ENCODE data around the gene SCAI. TPM values are rescaled to one million over a fixed set of nuclear protein-coding genes. Genes with fewer than 3 reads are reported as not detected.

The SCAI gene
- total and polyA plus RNA-seq, 2 experiments from 2014 or later: 13.3 to 35.0 TPM

DNA sequence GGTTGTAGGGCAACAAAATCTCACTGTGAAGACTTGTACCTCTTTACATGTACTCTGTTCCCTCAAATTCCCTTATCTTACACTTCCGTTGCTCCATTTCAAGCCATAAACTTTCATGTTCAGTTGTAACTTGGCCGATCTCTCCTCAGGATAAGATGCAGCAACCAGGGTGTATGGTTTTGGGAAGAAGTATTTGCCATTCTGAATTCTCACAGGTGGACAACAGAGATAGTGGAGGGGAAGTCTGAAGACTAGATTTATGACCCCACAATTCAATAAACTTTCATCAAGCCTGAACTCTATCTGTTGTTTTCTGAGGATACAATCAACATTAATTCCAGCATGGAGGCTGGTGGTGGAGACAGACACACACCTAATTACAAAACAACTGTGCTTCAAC is 229.9 kb downstream of the SCAI start (continued):
- TF ChIP-seq, protein P1, sequence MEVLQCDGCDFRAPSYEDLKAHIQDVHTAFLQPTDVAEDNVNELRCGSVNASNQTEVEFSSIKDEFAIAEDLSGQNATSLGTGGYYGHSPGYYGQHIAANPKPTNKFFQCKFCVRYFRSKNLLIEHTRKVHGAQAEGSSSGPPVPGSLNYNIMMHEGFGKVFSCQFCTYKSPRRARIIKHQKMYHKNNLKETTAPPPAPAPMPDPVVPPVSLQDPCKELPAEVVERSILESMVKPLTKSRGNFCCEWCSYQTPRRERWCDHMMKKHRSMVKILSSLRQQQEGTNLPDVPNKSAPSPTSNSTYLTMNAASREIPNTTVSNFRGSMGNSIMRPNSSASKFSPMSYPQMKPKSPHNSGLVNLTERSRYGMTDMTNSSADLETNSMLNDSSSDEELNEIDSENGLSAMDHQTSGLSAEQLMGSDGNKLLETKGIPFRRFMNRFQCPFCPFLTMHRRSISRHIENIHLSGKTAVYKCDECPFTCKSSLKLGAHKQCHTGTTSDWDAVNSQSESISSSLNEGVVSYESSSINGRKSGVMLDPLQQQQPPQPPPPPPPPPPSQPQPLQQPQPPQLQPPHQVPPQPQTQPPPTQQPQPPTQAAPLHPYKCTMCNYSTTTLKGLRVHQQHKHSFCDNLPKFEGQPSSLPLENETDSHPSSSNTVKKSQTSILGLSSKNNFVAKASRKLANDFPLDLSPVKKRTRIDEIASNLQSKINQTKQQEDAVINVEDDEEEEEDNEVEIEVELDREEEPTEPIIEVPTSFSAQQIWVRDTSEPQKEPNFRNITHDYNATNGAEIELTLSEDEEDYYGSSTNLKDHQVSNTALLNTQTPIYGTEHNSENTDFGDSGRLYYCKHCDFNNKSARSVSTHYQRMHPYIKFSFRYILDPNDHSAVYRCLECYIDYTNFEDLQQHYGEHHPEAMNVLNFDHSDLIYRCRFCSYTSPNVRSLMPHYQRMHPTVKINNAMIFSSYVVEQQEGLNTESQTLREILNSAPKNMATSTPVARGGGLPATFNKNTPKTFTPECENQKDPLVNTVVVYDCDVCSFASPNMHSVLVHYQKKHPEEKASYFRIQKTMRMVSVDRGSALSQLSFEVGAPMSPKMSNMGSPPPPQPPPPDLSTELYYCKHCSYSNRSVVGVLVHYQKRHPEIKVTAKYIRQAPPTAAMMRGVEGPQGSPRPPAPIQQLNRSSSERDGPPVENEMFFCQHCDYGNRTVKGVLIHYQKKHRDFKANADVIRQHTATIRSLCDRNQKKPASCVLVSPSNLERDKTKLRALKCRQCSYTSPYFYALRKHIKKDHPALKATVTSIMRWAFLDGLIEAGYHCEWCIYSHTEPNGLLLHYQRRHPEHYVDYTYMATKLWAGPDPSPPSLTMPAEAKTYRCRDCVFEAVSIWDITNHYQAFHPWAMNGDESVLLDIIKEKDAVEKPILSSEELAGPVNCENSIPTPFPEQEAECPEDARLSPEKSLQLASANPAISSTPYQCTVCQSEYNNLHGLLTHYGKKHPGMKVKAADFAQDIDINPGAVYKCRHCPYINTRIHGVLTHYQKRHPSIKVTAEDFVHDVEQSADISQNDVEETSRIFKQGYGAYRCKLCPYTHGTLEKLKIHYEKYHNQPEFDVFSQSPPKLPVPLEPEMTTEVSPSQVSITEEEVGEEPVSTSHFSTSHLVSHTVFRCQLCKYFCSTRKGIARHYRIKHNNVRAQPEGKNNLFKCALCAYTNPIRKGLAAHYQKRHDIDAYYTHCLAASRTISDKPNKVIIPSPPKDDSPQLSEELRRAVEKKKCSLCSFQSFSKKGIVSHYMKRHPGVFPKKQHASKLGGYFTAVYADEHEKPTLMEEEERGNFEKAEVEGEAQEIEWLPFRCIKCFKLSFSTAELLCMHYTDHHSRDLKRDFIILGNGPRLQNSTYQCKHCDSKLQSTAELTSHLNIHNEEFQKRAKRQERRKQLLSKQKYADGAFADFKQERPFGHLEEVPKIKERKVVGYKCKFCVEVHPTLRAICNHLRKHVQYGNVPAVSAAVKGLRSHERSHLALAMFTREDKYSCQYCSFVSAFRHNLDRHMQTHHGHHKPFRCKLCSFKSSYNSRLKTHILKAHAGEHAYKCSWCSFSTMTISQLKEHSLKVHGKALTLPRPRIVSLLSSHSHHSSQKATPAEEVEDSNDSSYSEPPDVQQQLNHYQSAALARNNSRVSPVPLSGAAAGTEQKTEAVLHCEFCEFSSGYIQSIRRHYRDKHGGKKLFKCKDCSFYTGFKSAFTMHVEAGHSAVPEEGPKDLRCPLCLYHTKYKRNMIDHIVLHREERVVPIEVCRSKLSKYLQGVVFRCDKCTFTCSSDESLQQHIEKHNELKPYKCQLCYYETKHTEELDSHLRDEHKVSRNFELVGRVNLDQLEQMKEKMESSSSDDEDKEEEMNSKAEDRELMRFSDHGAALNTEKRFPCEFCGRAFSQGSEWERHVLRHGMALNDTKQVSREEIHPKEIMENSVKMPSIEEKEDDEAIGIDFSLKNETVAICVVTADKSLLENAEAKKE (CRISPR knock-in tag; IDR thresholded peaks at IDR 0.05): no peak
- TF ChIP-seq, protein P2, sequence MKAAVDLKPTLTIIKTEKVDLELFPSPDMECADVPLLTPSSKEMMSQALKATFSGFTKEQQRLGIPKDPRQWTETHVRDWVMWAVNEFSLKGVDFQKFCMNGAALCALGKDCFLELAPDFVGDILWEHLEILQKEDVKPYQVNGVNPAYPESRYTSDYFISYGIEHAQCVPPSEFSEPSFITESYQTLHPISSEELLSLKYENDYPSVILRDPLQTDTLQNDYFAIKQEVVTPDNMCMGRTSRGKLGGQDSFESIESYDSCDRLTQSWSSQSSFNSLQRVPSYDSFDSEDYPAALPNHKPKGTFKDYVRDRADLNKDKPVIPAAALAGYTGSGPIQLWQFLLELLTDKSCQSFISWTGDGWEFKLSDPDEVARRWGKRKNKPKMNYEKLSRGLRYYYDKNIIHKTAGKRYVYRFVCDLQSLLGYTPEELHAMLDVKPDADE (IDR thresholded peaks at IDR 0.05): no peak
- TF ChIP-seq JUNB (IDR thresholded peaks at IDR 0.05; ENCODE audit: unreplicated experiment) (no peak), STAT1 (IDR thresholded peaks at IDR 0.05; ENCODE audit: unreplicated experiment) (no peak)

DNA sequence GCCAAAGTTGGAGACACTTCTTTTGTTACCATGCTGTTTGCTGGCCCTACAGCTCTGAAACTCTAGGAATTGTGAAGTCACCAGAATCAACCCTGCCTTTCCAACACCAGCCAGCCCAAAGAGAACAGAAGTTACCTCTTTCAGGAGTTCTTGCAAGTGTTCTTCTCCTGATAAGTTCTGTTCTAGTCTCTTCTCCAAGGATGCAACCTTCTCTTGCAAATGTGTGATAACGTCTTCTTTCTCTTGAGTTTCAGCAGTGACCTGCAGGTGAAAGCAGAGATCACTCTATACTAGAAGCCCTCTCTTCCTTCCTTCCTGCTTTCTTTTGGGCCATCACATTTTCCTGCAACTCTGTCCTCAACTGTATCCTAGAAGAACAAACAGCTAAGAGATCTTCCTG is 231.6 kb downstream of the SCAI start:
- Histone ChIP-seq H3K79me2 (replicated peaks; ENCODE audit: insufficient read depth) (no peaks in the 10 kb centered on the region), H2AFZ (no peak overlapping the region), H3K27me3 (ENCODE audit: insufficient read depth) (no peaks in the 10 kb centered on the region), H3K36me3 (ENCODE audit: insufficient read depth) (no peaks in the 10 kb centered on the region), H3K4me1 (ENCODE audit: insufficient read depth) (no peaks in the 10 kb centered on the region), H3K9me2 (ENCODE audit: insufficient read depth) (no peaks in the 10 kb centered on the region), H3F3A (replicated peaks; ENCODE audit: low read depth) (0 out of 2 replicates have a peak, but pooled peaks cover 4% of the 10 kb centered on the region), H3K27ac (ENCODE audit: low read depth) (no peak overlapping the region), H3K4me3 (no peak overlapping the region), H4K20me1 (replicated peaks; ENCODE audit: insufficient read depth) (no peaks in the 10 kb centered on the region), H3K4me2 (no peak overlapping the region)
- Mint-ChIP-seq H3K27me3 (ENCODE audit: insufficient read depth, low read depth, poor library complexity) (peaks cover 2% of the 10 kb centered on the region), H3K4me1 (no peaks in the 10 kb centered on the region), H3K27ac (no peak overlapping the region), H3K36me3 (ENCODE audit: low read depth) (peaks cover 6% of the 10 kb centered on the region; the same call in 1 of the 3 replicates), H3K9me3 (no peaks in the 10 kb centered on the region), H3K4me3 (no peak overlapping the region)
- DNase-seq (ENCODE audit: low spot score) (no peak), ATAC-seq (no peak)
- TF ChIP-seq, protein P2 (IDR thresholded peaks at IDR 0.05): no peak
- no peak for TF ChIP-seq STAT1 (IDR thresholded peaks at IDR 0.05; ENCODE audit: unreplicated experiment)
- no peak for TF ChIP-seq EZH2phosphoT487 (IDR thresholded peaks at IDR 0.05; ENCODE audit: unreplicated experiment)
- TF ChIP-seq NANOG (IDR thresholded peaks at IDR 0.05; ENCODE audit: borderline replicate concordance): no peak
- no peak for TF ChIP-seq ZNF331 (CRISPR knock-in tag; IDR thresholded peaks at IDR 0.05; ENCODE audit: low read depth)
- TF ChIP-seq, protein P1 (CRISPR knock-in tag; IDR thresholded peaks at IDR 0.05): no peak
